Endometrial microvascular endothelial cells (primary cell): ENCODE measurements around the gene TRAK1. TPM values are rescaled to one million over a fixed set of nuclear protein-coding genes. Genes with fewer than 3 reads are reported as not detected.

Experiments
- in situ Hi-C: cut with HindIII; loops from 2 replicates; pipeline ENCODE4 v1.10.0; 2017; ENCODE audit warnings: low sequenced_read_pairs, low pct_unique_long_range_greater_than_20kb; ENCODE audit errors: inconsistent ontology term
- total RNA-seq: library from RNA; depleted of rRNA; stranded (reverse); fragments of >200 nt; gene quantifications from one replicate; pipeline ENCODE4 v1.2.3, GENCODE V29; 2015; ENCODE audit errors: inconsistent ontology term

The TRAK1 gene
- total RNA-seq, 1 donor from 2014 or later = 36.1 TPM

- in situ Hi-C loops = no loop called here
These were observed 849 bp downstream of the TRAK1 start for GRCh38 chr3:42092006-42092405.

GRCh38 chr3:42094128-42094527 is 3.0 kb downstream of the TRAK1 start:
- in situ Hi-C loops = no loop called here

GRCh38 chr3:42094691-42095391 is 3.7 kb downstream of the TRAK1 start:
- in situ Hi-C loops = no loop called here

DNA sequence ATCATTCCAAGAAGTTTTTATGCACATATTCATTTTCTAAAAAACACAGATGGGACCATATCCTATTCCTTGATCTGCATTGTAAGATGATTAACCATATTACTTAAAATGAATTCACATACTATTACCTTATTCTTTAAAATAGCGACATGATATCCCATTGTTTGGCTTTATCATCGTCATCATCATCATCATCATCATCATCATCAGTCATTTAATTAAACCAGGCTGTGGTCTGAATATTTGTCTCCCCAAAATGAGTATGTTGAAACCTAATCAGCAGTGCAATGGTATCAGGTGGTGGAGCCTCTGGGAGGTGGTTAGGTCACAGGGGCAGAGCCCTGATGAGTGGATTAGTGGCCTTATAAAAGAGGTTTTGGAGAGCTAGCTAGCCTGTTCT is 4.4 kb downstream of the TRAK1 start:
- in situ Hi-C loops = no loop called here

DNA sequence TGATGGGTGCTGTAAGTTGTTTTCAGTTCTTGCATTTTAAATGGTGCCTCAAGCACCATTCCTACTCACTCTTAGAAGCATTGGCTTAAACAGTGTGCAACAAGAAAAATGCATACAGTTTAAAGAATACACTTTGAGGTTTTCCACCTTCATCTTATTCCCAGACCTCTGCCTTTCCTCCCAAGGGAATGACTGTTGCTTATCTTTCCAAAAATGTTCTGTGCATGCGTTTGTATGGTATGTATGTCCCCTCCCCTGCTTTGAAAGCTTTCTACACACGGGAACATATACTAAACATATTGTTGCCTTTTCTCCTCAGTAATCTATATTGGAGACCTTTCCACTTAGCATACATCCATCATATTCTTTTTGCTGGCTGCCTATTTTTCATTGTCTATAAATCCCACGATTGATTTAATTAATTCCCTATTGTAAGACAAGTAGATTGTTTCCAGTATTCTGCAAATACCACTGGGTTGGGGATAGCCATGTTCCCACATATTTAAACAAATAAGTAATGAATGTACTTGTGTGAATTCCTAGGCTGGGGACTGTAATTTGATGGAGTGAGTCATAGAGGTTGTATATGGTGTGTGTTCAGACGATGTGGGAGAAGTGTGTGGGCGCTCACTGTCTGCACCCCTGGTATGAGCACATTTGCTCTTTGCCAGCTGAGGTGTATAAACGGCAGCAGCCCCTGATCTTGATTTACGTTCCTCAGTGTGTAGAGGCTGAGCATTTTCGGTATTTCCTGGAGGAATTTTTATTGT is 5.8 kb downstream of the TRAK1 start:
- in situ Hi-C loops = no loop called here

GRCh38 chr3:42097566-42097946 is 6.4 kb downstream of the TRAK1 start:
- in situ Hi-C loops = no loop called here

DNA sequence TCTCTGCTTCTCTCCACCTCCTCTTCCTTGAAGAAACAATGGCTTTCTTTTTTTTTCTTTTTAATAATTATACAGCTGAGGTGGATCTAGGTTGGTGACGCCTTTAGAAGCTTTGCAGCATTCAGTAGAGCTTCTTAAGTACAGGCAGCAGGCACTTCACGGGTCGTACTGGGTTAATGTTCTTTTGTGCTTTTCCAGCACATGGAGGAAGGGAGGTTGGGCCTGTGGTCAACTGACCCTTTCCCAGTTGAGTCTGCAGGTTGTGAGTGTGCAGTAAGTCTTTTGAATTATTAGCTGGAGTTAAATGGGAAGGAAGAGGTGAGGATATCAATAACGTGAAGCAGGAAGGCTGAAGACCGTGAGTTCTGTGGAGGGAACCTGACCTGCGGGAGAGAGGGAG is 7.0 kb downstream of the TRAK1 start:
- in situ Hi-C loops = no loop called here

DNA sequence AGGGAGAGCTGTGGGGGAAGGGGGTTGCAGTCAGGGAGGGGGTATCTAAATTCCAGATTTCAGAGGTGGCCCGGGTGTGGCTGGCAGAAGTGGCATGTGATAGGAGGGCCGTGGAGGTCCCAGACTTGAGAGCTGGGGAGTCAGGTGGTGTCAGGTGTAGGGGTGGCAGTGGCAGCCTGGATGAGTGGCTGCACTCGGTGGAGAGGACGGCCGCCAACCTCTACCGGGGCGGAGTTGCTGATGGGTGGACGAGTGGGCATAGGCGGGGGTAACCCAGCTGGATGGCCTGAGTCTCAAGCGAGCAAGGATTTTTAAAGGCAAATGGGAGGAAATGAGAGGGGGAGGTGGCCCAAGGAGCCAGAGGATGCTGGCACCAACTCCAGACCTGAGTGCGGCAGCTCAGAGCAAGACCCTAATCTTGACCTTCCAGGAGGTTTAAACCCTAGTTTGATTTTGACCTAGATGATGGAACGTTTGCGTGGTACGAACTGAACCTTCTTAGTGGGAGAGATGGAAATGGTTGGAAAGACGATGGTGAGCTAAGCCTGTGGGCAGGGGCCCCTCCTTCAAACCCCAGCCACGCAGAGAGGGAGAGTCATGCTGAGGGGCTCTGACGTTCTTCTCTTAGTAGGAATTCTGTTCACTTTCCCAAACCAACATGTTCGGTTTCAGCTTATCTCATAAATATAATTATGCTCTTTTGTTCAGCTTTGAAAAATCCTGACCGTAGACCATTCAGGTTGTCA is 8.0 kb downstream of the TRAK1 start:
- in situ Hi-C loops = no loop called here

DNA sequence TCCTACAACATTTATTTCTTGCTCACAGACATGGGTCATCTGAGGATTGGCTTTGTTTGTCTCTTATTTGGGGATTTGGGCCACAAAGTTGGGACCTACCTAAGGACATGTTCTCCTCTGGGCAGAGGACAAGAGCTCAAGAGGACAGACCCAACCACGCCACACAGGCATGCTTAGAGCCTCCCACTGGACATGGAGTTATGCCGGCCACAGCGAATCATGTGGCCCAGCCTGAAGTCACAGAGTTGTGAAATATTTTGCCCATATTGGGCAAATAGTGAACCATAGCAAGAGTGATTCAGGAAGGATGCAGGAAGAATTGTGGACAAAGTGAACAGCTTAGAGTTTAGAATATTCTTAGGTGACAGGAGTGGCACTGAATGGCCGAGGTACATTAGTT is 9.9 kb downstream of the TRAK1 start:
- in situ Hi-C loops = loop anchor here (10.0 kb wide), 2 partner anchors 56 to 206 kb away; no protein-coding TSS in a partner anchor

- in situ Hi-C loops = loop anchor here (10.0 kb wide), 2 partner anchors 57 to 207 kb away; no protein-coding TSS in a partner anchor
These were observed 10.3 kb downstream of the TRAK1 start for GRCh38 chr3:42101481-42101880.

- in situ Hi-C loops = loop anchor here (10.0 kb wide), 2 partner anchors 58 to 208 kb away; no protein-coding TSS in a partner anchor
These were observed 11.4 kb downstream of the TRAK1 start for GRCh38 chr3:42102571-42102970.

DNA sequence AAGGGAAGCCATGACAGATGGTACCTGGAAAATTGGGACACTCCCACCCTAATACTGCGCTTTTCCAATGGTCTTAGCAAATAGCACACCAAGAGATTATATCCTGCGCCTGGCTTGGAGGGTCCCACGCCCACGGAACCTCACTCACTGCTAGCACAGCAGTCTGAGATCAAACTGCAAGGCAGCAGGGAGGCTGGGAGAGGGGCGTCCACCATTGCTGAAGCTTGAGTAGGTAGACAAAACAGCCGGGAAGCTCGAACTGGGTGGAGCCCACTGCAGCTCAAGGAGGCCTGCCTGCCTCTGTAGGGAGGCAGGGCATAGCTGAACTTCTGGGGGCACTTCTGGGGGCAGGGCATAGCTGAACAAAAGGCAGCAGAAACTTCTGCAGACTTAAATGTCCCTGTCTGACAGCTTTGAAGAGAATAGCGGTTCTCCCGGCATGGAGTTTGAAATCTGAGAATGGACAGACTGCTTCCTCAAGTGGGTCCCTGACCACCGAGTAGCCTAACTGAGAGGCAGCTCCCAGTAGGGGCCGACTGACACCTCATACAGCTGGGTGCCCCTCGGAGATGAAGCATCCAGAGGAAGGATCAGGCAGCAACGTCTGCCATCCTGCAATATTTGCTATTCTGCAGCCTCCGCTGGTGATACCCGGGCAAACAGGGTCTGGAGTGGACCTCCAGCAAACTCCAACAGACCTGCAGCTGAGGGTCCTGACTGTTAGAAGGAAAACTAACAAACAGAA is 12.9 kb downstream of the TRAK1 start:
- in situ Hi-C loops = loop anchor here (10.0 kb wide), 2 partner anchors 59 to 209 kb away; no protein-coding TSS in a partner anchor

- in situ Hi-C loops = loop anchor here (10.0 kb wide), 2 partner anchors 61 to 211 kb away; no protein-coding TSS in a partner anchor
These were observed 14.8 kb downstream of the TRAK1 start for GRCh38 chr3:42105994-42106393.

DNA sequence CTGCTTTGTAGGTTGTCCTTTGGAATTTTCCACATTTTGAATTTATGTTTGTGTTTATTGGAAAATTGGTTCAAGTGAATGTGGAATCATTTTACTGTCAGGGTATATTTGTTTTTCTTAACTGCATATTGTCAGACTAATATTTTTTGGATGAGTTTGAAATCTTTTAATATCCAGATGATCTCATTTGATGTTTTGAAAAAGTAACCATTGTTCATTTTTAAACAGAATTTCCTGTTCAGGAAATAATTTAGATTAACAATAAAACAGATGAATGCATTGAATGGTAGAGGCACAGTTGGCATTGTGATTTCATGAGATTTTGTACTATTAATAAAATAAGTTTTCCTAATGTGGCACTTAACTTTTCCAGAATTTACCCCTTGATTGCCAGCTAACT is 15.5 kb downstream of the TRAK1 start:
- in situ Hi-C loops = loop anchor here (10.0 kb wide), 2 partner anchors 62 to 212 kb away; no protein-coding TSS in a partner anchor

DNA sequence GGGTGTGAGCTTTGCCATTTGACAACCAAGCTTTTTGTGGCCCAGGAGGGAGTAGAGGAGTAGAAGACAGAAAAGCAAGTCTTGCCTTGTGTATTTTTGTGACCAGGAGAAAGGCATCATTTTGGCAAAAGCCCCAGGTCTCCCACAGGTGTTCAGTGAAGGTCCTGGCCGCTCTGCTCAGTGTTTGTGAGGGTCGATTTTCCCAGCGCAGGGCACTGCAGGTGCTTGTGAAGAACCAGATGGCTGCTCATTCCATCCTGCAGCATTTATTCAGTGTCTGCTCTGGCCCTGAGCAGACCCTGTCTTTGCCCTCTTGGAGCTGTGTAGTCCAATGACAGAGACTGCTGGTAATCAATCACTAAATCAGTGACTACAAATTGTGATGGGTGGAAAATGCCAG is 19.5 kb downstream of the TRAK1 start:
- in situ Hi-C loops = no loop called here

- in situ Hi-C loops = no loop called here
These were observed 23.1 kb downstream of the TRAK1 start for GRCh38 chr3:42114130-42114725.

GRCh38 chr3:42115215-42115614 is 24.1 kb downstream of the TRAK1 start:
- in situ Hi-C loops = no loop called here

GRCh38 chr3:42115946-42116345 is 24.8 kb downstream of the TRAK1 start:
- in situ Hi-C loops = no loop called here
